WTC11 (cell line): Measurements from ENCODE around the gene C1orf35. TPM values are rescaled to one million over a fixed set of nuclear protein-coding genes. Genes with fewer than 3 reads are reported as not detected.

Experiments
- ATAC-seq: fragments of 200-7000 bp; cut with Tn5 transposase; 2 replicates; pipeline ENCODE4 v1.10.0; 2021; ENCODE audit warnings: mild to moderate bottlenecking, moderate library complexity
- CTCF ChIA-PET: fragments of 300-600 bp; sonication (Branson Sonifier 250); formaldehyde crosslinking; loops from one replicate; lab custom pipeline; 2021; ENCODE audit warnings: antibody characterized with exemption; lab: Charles Lee
- POLR2A ChIA-PET: fragments of 350-600 bp; sonication (Branson Sonifier 250); formaldehyde crosslinking; loops from one replicate; lab custom pipeline; 2021; ENCODE audit warnings: antibody characterized with exemption; lab: Charles Lee
- DNase-seq: peaks from one replicate; pipeline ENCODE4 v3.0.0; 2021; ENCODE audit warnings: low spot score
- H3K27ac Mint-ChIP-seq: 2 replicates; pipeline ENCODE4 v1.8.0; 2021; ENCODE audit warnings: mixed read lengths
- H3K27me3 Mint-ChIP-seq: 2 replicates; pipeline ENCODE4 v1.8.0; 2021; ENCODE audit warnings: low read depth, mild to moderate bottlenecking, moderate library complexity, mixed read lengths
- H3K36me3 Mint-ChIP-seq: 2 replicates; pipeline ENCODE4 v1.8.0; 2021; ENCODE audit warnings: mixed read lengths
- H3K4me1 Mint-ChIP-seq: 2 replicates; pipeline ENCODE4 v1.8.0; 2022; ENCODE audit warnings: mixed read lengths
- H3K4me3 Mint-ChIP-seq: 2 replicates; pipeline ENCODE4 v1.8.0; 2021; ENCODE audit warnings: mild to moderate bottlenecking, moderate library complexity, mixed read lengths
- H3K9me3 Mint-ChIP-seq: 2 replicates; pipeline ENCODE4 v1.8.0; 2021; ENCODE audit warnings: mixed read lengths
- ATF1 ChIP-seq: sonication (generic); formaldehyde crosslinking; IDR thresholded peaks from 2 replicates; pipeline ENCODE4 v1.8.1; 2023; ENCODE audit warnings: mild to moderate bottlenecking, moderate library complexity, missing genetic modification reagents
- CREM ChIP-seq: sonication (generic); formaldehyde crosslinking; IDR thresholded peaks from 2 replicates; pipeline ENCODE4 v1.8.1; 2022; ENCODE audit warnings: mild to moderate bottlenecking, missing genetic modification reagents, moderate library complexity
- ELF4 ChIP-seq: sonication (generic); formaldehyde crosslinking; IDR thresholded peaks from 2 replicates; pipeline ENCODE4 v1.8.1; 2022; ENCODE audit warnings: low read depth, mild to moderate bottlenecking, moderate library complexity, missing genetic modification reagents
- EMX1 ChIP-seq: fragments of 250-450 bp; sonication (Bioruptor Pico); IDR thresholded peaks from 2 replicates; pipeline ENCODE4 v1.8.0; 2021; ENCODE audit warnings: mild to moderate bottlenecking
- MYBL2 ChIP-seq: sonication (generic); formaldehyde crosslinking; IDR thresholded peaks from 2 replicates; pipeline ENCODE4 v1.8.1; 2023; ENCODE audit warnings: mild to moderate bottlenecking, moderate library complexity, missing genetic modification reagents
- OVOL2 ChIP-seq: fragments of 250-450 bp; sonication (Bioruptor Pico); IDR thresholded peaks from 2 replicates; pipeline ENCODE4 v1.9.0; 2021; ENCODE audit warnings: mild to moderate bottlenecking, borderline replicate concordance
- SMAD4 ChIP-seq: sonication (generic); formaldehyde crosslinking; IDR thresholded peaks from 2 replicates; pipeline ENCODE4 v1.8.0; 2022; ENCODE audit warnings: mild to moderate bottlenecking, missing genetic modification reagents
- TP53 ChIP-seq: sonication (generic); formaldehyde crosslinking; IDR thresholded peaks from 2 replicates; pipeline ENCODE4 v1.8.1; 2023; ENCODE audit warnings: mild to moderate bottlenecking, missing genetic modification reagents
- ZBTB21 ChIP-seq: sonication (generic); formaldehyde crosslinking; IDR thresholded peaks from 2 replicates; pipeline ENCODE4 v1.8.1; 2023; ENCODE audit warnings: mild to moderate bottlenecking, missing genetic modification reagents, borderline replicate concordance
- ZNF121 ChIP-seq: sonication (generic); formaldehyde crosslinking; IDR thresholded peaks from 2 replicates; pipeline ENCODE4 v1.8.0; 2023; ENCODE audit warnings: missing genetic modification reagents
- ZNF138 ChIP-seq: sonication (generic); formaldehyde crosslinking; conservative IDR thresholded peaks from 2 replicates; pipeline ENCODE4 v1.8.1; 2022; ENCODE audit warnings: mild to moderate bottlenecking, moderate library complexity, missing genetic modification reagents
- ZNF219 ChIP-seq: sonication (generic); formaldehyde crosslinking; IDR thresholded peaks from 2 replicates; pipeline ENCODE4 v1.8.0; 2023; ENCODE audit warnings: missing genetic modification reagents, mild to moderate bottlenecking, borderline replicate concordance
- ZNF423 ChIP-seq: fragments of 250-450 bp; sonication (Bioruptor Pico); IDR thresholded peaks from 2 replicates; pipeline ENCODE4 v2.1.2; 2022; ENCODE audit warnings: mild to moderate bottlenecking, moderate library complexity
- total RNA-seq: library from RNA; stranded (reverse); gene quantifications from 3 replicates; pipeline ENCODE4 v1.2.3, GENCODE V29; 2021
- TF ChIP-seq, protein P1 (sequence below): sonication (generic); formaldehyde crosslinking; IDR thresholded peaks from 2 replicates; pipeline ENCODE4 v1.8.0; 2022; ENCODE audit warnings: mild to moderate bottlenecking, missing genetic modification reagents
- TF ChIP-seq, protein P2 (sequence below): sonication (generic); formaldehyde crosslinking; IDR thresholded peaks from 2 replicates; pipeline ENCODE4 v1.8.1; 2023; ENCODE audit warnings: mild to moderate bottlenecking, missing genetic modification reagents, borderline replicate concordance
- TF ChIP-seq, protein P3 (sequence below): sonication (generic); formaldehyde crosslinking; IDR thresholded peaks from 2 replicates; pipeline ENCODE4 v1.8.0; 2023; ENCODE audit warnings: missing genetic modification reagents
- TF ChIP-seq, protein P4 (sequence below): sonication (generic); formaldehyde crosslinking; IDR thresholded peaks from 2 replicates; pipeline ENCODE4 v1.8.1; 2022; ENCODE audit warnings: missing genetic modification reagents, borderline replicate concordance
- TF ChIP-seq, protein P5 (sequence below): sonication (generic); formaldehyde crosslinking; IDR thresholded peaks from 2 replicates; pipeline ENCODE4 v1.8.0; 2023; ENCODE audit warnings: missing genetic modification reagents, mild to moderate bottlenecking, borderline replicate concordance
- TF ChIP-seq, protein P6 (sequence below): sonication (generic); formaldehyde crosslinking; IDR thresholded peaks from 2 replicates; pipeline ENCODE4 v1.8.1; 2023; ENCODE audit warnings: mild to moderate bottlenecking, moderate library complexity, missing genetic modification reagents
- TF ChIP-seq, protein P7 (sequence below): fragments of 250-450 bp; sonication (Bioruptor Pico); IDR thresholded peaks from 2 replicates; pipeline ENCODE4 v1.9.0; 2021; ENCODE audit warnings: moderate library complexity, mild to moderate bottlenecking, inconsistent platforms, borderline replicate concordance

Gene C1orf35
- total RNA-seq, 1 experiment from 2014 or later, result 33.8 TPM

DNA sequence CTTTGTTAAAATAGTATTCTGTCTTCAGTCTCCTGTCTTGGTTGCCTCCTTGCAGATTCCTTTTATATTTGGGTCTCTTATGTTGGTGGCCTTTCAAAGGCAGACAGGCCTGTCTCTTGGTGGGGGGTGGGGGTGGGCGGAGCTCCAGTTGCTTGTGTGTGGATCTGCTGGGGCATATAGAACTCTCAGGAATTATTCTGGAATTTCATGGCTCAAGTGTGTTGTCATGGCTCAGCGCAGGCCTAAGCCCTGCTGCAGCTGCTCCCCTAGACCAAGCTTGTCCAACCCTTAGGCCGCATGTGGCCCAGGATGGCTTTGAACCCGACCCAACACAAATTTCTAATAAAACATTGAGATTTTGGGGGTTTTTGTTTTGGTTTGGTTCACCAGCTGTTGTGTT is 8.0 kb downstream of the C1orf35 start (continued):
- TF ChIP-seq ATF1 (CRISPR knock-in tag) (no peak), CREM (CRISPR knock-in tag) (no peak), ZNF219 (no peak)
- TF ChIP-seq, protein P1, sequence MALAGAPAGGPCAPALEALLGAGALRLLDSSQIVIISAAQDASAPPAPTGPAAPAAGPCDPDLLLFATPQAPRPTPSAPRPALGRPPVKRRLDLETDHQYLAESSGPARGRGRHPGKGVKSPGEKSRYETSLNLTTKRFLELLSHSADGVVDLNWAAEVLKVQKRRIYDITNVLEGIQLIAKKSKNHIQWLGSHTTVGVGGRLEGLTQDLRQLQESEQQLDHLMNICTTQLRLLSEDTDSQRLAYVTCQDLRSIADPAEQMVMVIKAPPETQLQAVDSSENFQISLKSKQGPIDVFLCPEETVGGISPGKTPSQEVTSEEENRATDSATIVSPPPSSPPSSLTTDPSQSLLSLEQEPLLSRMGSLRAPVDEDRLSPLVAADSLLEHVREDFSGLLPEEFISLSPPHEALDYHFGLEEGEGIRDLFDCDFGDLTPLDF (CRISPR knock-in tag), result no peak
- TF ChIP-seq, protein P2, sequence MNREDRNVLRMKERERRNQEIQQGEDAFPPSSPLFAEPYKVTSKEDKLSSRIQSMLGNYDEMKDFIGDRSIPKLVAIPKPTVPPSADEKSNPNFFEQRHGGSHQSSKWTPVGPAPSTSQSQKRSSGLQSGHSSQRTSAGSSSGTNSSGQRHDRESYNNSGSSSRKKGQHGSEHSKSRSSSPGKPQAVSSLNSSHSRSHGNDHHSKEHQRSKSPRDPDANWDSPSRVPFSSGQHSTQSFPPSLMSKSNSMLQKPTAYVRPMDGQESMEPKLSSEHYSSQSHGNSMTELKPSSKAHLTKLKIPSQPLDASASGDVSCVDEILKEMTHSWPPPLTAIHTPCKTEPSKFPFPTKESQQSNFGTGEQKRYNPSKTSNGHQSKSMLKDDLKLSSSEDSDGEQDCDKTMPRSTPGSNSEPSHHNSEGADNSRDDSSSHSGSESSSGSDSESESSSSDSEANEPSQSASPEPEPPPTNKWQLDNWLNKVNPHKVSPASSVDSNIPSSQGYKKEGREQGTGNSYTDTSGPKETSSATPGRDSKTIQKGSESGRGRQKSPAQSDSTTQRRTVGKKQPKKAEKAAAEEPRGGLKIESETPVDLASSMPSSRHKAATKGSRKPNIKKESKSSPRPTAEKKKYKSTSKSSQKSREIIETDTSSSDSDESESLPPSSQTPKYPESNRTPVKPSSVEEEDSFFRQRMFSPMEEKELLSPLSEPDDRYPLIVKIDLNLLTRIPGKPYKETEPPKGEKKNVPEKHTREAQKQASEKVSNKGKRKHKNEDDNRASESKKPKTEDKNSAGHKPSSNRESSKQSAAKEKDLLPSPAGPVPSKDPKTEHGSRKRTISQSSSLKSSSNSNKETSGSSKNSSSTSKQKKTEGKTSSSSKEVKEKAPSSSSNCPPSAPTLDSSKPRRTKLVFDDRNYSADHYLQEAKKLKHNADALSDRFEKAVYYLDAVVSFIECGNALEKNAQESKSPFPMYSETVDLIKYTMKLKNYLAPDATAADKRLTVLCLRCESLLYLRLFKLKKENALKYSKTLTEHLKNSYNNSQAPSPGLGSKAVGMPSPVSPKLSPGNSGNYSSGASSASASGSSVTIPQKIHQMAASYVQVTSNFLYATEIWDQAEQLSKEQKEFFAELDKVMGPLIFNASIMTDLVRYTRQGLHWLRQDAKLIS (CRISPR knock-in tag), result no peak
- TF ChIP-seq, protein P3, sequence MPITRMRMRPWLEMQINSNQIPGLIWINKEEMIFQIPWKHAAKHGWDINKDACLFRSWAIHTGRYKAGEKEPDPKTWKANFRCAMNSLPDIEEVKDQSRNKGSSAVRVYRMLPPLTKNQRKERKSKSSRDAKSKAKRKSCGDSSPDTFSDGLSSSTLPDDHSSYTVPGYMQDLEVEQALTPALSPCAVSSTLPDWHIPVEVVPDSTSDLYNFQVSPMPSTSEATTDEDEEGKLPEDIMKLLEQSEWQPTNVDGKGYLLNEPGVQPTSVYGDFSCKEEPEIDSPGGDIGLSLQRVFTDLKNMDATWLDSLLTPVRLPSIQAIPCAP, result no peak

DNA sequence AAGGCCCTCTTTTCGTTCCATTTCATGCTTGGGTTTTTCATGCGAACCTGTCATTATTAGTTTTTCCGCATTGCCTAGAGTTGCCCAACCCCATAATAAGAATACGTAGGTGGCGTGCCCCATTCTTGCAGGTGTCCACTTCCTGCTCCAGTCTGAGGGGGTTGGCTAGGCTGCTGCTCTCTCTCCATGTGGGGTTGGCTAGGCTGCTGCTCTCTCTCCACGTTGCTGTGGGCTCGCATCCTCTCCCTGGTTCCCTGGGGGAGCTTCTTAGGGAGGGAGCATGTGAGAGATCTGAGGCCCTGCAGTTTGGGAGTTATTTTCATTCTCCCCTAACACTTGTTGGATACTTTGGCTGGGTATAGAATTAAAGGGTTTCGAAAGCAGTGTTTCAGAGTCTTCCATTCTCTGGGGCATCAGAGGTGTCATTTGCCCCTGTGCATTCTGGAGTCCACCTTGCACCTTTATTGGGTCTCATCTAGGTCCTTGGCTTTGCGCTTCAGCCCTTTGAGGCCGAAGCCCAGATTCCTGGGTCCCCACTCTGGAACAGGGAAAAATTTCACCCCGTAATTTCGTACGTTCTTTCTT is 8.6 kb downstream of the C1orf35 start:
- no peak for DNase-seq
- ChIA-PET CTCF (no interaction called here), POLR2A (no interaction called here)
- Mint-ChIP-seq H3K9me3 (peaks cover 11% of the 10 kb centered on the region), H3K27ac (no peak overlapping the region), H3K36me3 (peaks cover 51% of the 10 kb centered on the region), H3K27me3 (no peaks in the 10 kb centered on the region), H3K4me3 (no peak overlapping the region), H3K4me1 (peaks cover 7% of the 10 kb centered on the region)
- no peak for ATAC-seq
- no peak for TF ChIP-seq TP53 (CRISPR knock-in tag)
- TF ChIP-seq ZNF219, result no peak
- TF ChIP-seq, protein P4, sequence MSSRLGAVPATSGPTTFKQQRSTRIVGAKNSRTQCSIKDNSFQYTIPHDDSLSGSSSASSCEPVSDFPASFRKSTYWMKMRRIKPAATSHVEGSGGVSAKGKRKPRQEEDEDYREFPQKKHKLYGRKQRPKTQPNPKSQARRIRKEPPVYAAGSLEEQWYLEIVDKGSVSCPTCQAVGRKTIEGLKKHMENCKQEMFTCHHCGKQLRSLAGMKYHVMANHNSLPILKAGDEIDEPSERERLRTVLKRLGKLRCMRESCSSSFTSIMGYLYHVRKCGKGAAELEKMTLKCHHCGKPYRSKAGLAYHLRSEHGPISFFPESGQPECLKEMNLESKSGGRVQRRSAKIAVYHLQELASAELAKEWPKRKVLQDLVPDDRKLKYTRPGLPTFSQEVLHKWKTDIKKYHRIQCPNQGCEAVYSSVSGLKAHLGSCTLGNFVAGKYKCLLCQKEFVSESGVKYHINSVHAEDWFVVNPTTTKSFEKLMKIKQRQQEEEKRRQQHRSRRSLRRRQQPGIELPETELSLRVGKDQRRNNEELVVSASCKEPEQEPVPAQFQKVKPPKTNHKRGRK (CRISPR knock-in tag), result no peak
- no peak for TF ChIP-seq ZNF423
- no peak for TF ChIP-seq EMX1 (CRISPR knock-in tag)
- no peak for TF ChIP-seq SMAD4 (CRISPR knock-in tag)
- no peak for TF ChIP-seq ZNF121 (CRISPR knock-in tag)
- TF ChIP-seq, protein P5, sequence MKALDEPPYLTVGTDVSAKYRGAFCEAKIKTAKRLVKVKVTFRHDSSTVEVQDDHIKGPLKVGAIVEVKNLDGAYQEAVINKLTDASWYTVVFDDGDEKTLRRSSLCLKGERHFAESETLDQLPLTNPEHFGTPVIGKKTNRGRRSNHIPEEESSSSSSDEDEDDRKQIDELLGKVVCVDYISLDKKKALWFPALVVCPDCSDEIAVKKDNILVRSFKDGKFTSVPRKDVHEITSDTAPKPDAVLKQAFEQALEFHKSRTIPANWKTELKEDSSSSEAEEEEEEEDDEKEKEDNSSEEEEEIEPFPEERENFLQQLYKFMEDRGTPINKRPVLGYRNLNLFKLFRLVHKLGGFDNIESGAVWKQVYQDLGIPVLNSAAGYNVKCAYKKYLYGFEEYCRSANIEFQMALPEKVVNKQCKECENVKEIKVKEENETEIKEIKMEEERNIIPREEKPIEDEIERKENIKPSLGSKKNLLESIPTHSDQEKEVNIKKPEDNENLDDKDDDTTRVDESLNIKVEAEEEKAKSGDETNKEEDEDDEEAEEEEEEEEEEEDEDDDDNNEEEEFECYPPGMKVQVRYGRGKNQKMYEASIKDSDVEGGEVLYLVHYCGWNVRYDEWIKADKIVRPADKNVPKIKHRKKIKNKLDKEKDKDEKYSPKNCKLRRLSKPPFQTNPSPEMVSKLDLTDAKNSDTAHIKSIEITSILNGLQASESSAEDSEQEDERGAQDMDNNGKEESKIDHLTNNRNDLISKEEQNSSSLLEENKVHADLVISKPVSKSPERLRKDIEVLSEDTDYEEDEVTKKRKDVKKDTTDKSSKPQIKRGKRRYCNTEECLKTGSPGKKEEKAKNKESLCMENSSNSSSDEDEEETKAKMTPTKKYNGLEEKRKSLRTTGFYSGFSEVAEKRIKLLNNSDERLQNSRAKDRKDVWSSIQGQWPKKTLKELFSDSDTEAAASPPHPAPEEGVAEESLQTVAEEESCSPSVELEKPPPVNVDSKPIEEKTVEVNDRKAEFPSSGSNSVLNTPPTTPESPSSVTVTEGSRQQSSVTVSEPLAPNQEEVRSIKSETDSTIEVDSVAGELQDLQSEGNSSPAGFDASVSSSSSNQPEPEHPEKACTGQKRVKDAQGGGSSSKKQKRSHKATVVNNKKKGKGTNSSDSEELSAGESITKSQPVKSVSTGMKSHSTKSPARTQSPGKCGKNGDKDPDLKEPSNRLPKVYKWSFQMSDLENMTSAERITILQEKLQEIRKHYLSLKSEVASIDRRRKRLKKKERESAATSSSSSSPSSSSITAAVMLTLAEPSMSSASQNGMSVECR, result no peak
- TF ChIP-seq ZNF138 (CRISPR knock-in tag), result no peak
- no peak for TF ChIP-seq MYBL2 (CRISPR knock-in tag)
- no peak for TF ChIP-seq OVOL2 (CRISPR knock-in tag)
- TF ChIP-seq ZBTB21 (CRISPR knock-in tag), result no peak
- TF ChIP-seq, protein P6, sequence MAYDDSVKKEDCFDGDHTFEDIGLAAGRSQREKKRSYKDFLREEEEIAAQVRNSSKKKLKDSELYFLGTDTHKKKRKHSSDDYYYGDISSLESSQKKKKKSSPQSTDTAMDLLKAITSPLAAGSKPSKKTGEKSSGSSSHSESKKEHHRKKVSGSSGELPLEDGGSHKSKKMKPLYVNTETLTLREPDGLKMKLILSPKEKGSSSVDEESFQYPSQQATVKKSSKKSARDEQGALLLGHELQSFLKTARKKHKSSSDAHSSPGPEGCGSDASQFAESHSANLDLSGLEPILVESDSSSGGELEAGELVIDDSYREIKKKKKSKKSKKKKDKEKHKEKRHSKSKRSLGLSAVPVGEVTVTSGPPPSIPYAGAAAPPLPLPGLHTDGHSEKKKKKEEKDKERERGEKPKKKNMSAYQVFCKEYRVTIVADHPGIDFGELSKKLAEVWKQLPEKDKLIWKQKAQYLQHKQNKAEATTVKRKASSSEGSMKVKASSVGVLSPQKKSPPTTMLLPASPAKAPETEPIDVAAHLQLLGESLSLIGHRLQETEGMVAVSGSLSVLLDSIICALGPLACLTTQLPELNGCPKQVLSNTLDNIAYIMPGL (CRISPR knock-in tag), result no peak
- TF ChIP-seq, protein P7, sequence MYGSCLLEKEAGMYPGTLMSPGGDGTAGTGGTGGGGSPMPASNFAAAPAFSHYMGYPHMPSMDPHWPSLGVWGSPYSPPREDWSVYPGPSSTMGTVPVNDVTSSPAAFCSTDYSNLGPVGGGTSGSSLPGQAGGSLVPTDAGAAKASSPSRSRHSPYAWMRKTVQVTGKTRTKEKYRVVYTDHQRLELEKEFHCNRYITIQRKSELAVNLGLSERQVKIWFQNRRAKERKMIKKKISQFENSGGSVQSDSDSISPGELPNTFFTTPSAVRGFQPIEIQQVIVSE (CRISPR knock-in tag), result no peak
- TF ChIP-seq, protein P1 (CRISPR knock-in tag), result no peak
- TF ChIP-seq ELF4 (CRISPR knock-in tag), result no peak
